Lower leg skin (tissue), 3 donors: ENCODE measurements around the gene TET1.

ENCODE experiments used
- POLR2A ChIP-seq, 2 donors: fragments of 450-650 bp; IDR thresholded peaks; one replicate each; pipeline ENCODE4 v1.6.1; 2016 to 2017; ENCODE audit warnings: antibody characterized with exemption in 2 of 2, mild to moderate bottlenecking in 1 of 2, moderate library complexity in 1 of 2
- TF ChIP-seq, protein P1 (sequence below), 3 donors: fragments of 450-650 bp; IDR thresholded peaks; one replicate each; pipeline ENCODE4 v1.5.1; 2016; ENCODE audit warnings: antibody characterized with exemption in 3 of 3, mild to moderate bottlenecking in 3 of 3, moderate library complexity in 2 of 3

GRCh38 chr10:68578974-68579373 lies 18.8 kb downstream of the TET1 start:
- TF ChIP-seq, protein P1, sequence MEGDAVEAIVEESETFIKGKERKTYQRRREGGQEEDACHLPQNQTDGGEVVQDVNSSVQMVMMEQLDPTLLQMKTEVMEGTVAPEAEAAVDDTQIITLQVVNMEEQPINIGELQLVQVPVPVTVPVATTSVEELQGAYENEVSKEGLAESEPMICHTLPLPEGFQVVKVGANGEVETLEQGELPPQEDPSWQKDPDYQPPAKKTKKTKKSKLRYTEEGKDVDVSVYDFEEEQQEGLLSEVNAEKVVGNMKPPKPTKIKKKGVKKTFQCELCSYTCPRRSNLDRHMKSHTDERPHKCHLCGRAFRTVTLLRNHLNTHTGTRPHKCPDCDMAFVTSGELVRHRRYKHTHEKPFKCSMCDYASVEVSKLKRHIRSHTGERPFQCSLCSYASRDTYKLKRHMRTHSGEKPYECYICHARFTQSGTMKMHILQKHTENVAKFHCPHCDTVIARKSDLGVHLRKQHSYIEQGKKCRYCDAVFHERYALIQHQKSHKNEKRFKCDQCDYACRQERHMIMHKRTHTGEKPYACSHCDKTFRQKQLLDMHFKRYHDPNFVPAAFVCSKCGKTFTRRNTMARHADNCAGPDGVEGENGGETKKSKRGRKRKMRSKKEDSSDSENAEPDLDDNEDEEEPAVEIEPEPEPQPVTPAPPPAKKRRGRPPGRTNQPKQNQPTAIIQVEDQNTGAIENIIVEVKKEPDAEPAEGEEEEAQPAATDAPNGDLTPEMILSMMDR (IDR thresholded peaks at IDR 0.05): no peak
- no peak for TF ChIP-seq POLR2A (IDR thresholded peaks at IDR 0.05)
